Keratinocyte (primary cell): ENCODE results near the gene KCNJ1. TPM values are rescaled to one million over a fixed set of nuclear protein-coding genes. Genes with fewer than 3 reads are reported as not detected.

Experiments used
- DNase-seq: peaks from one replicate; pipeline ENCODE4 v3.0.0-alpha.2; 2011; ENCODE audit warnings: low read depth, missing footprints, low spot score
- FAIRE-seq: peaks from 2 replicates; lab custom pipeline; 2011; peaks lifted over from hg19 to GRCh38; lab: Jason Lieb, UNC
- H2AFZ ChIP-seq: 2 replicates; pipeline ENCODE4 v1.6.0; 2012; ENCODE audit warnings: low read length, control low read depth, inconsistent platforms; ENCODE audit not compliant: control insufficient read depth
- H3K27ac ChIP-seq: 2 replicates; pipeline ENCODE4 v1.5.1; 2011; ENCODE audit warnings: low read length; ENCODE audit not compliant: control insufficient read depth, insufficient read depth
- H3K27me3 ChIP-seq: 3 replicates; pipeline ENCODE4 v1.6.0; 2011; ENCODE audit warnings: low read length; ENCODE audit not compliant: control insufficient read depth, insufficient read depth; ENCODE audit errors: extremely low read depth
- H3K36me3 ChIP-seq, 2 experiments: 2 replicates in 1 of 2; 3 replicates in 1 of 2; pipeline ENCODE4 v1.5.1; 2011; ENCODE audit warnings: low read length in 2 of 2, mild to moderate bottlenecking in 1 of 2; ENCODE audit not compliant: control insufficient read depth in 2 of 2, insufficient read depth in 2 of 2; ENCODE audit errors: extremely low read depth in 1 of 2
- H3K4me1 ChIP-seq: 3 replicates; pipeline ENCODE4 v1.5.1; 2011; ENCODE audit warnings: low read length; ENCODE audit not compliant: control insufficient read depth, insufficient read depth; ENCODE audit errors: extremely low read depth
- H3K4me2 ChIP-seq: 3 replicates; pipeline ENCODE4 v1.6.0; 2011; ENCODE audit warnings: low read depth, low read length; ENCODE audit not compliant: control insufficient read depth, insufficient read depth; ENCODE audit errors: extremely low read depth
- H3K4me3 ChIP-seq, 3 experiments: fragments of 200-600 bp in 1 of 3; sonication (generic) in 1 of 3; 2 replicates in 2 of 3; 3 replicates in 1 of 3; pipeline ENCODE4 v1.5.1; 2011 to 2016; ENCODE audit warnings: low read length in 3 of 3, mild to moderate bottlenecking in 3 of 3, control low read depth in 2 of 3, inconsistent platforms in 1 of 3, low read depth in 1 of 3, mixed read lengths in 1 of 3, mixed run types in 1 of 3, moderate library complexity in 1 of 3; ENCODE audit not compliant: control insufficient read depth in 2 of 3, insufficient read depth in 2 of 3; ENCODE audit errors: extremely low read depth in 1 of 3
- H3K79me2 ChIP-seq: 2 replicates; pipeline ENCODE4 v1.6.0; 2012; ENCODE audit warnings: low read length; ENCODE audit not compliant: control insufficient read depth, insufficient read depth
- H3K9ac ChIP-seq: 3 replicates; pipeline ENCODE4 v1.6.0; 2011; ENCODE audit warnings: low read length; ENCODE audit not compliant: control insufficient read depth, insufficient read depth; ENCODE audit errors: extremely low read depth
- H3K9me1 ChIP-seq: 3 replicates; pipeline ENCODE4 v1.6.0; 2011; ENCODE audit warnings: low read length; ENCODE audit not compliant: control insufficient read depth, insufficient read depth; ENCODE audit errors: extremely low read depth
- H3K9me3 ChIP-seq: 2 replicates; pipeline ENCODE4 v1.5.1; 2012; ENCODE audit warnings: low read depth, low read length; ENCODE audit not compliant: control insufficient read depth
- H4K20me1 ChIP-seq: 3 replicates; pipeline ENCODE4 v1.6.0; 2011; ENCODE audit warnings: low read length; ENCODE audit not compliant: control insufficient read depth, insufficient read depth; ENCODE audit errors: extremely low read depth
- EZH2 ChIP-seq: IDR thresholded peaks from one replicate; pipeline ENCODE4 v1.6.1; 2012; ENCODE audit warnings: inconsistent platforms, mild to moderate bottlenecking, low read length, moderate library complexity
- dilution Hi-C: fragments of 300-500 bp; cut with MboI; formaldehyde crosslinking; loops from one replicate; pipeline ENCODE4 v1.7.0; 2020; ENCODE audit warnings: low sequenced_read_pairs; ENCODE audit not compliant: extremely low pct_ligation_motif_present
- polyA plus RNA-seq, 5 experiments: library from polyadenylated mRNA; depleted of rRNA in 3 of 5; stranded (reverse) in 3 of 5; stranded (forward) in 1 of 5; unstranded in 1 of 5; fragments of >200 nt; gene quantifications; 1 replicate in 1 of 5; 2 replicates in 3 of 5; 3 replicates in 1 of 5; pipeline versions ENCODE4 v1.2.1 to v1.2.3, GENCODE V29; 2011 to 2012; ENCODE audit warnings: missing spikeins in 2 of 5, low read depth in 1 of 5, low replicate concordance in 1 of 5
- TF ChIP-seq, protein P1 (sequence below), 3 experiments: IDR thresholded peaks in 1 of 3; conservative IDR thresholded peaks in 1 of 3; optimal IDR thresholded peaks in 1 of 3; 2 replicates in 2 of 3; 3 replicates in 1 of 3; pipeline versions ENCODE3 to v1.5.1; 2011; ENCODE audit warnings: low read length in 3 of 3, mild to moderate bottlenecking in 3 of 3, moderate library complexity in 2 of 3, control low read depth in 1 of 3, inconsistent platforms in 1 of 3; ENCODE audit not compliant: insufficient read depth in 2 of 3; ENCODE audit errors: extremely low read depth in 1 of 3

Gene KCNJ1
- polyA plus RNA-seq, 1 donor (not counting 4 experiments of a cell fraction or from before 2014, with no cell fraction given), result 0.12 TPM

DNA sequence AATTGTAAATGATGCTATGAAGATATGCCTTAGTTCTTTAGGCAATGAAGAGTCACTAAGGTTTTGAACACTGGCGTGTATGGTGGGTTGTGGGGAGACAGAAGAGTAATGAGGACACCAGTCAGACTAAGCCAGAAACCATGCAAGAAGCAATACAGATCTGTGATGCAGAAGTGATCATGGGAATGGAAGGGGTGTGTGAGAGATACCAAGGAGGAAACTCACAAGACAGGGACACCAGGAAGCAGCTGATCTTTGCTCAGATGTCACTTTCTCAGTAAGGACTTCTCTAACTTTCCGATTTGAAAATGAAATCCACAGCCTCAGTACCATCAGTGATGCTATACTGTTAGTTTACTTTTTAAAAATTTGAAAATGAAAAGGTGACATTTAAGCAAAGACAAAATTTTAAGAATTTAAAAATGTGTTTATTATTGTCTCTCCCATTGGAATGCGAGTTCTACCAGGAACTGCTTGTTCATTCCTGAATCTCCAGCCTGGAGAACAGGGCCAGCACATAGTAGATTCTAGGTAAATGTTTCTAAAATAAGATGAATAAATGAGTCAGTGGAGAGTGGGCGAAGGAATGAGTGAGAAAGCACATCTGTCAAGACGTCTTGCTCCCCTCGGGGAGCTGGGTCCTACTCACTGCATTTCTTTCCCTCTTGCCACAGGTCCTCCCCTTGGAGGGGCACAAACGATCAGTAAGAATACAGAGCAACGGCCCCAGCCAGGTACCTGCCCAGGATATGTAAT, 60.4 kb downstream of the KCNJ1 start:
- no peaks in the 10 kb centered on the region for H3K27me3 ChIP-seq
- H2AFZ ChIP-seq, result no peak overlapping the region
- H3K4me2 ChIP-seq, result no peak overlapping the region
- H4K20me1 ChIP-seq, result no peaks in the 10 kb centered on the region
- H3K4me1 ChIP-seq, result peaks cover 3% of the 10 kb centered on the region
- H3K27ac ChIP-seq, result no peak overlapping the region
- dilution Hi-C loops, result no loop called here
- H3K79me2 ChIP-seq, result no peaks in the 10 kb centered on the region
- H3K9me1 ChIP-seq, result no peaks in the 10 kb centered on the region
- no peak overlapping the region for H3K4me3 ChIP-seq
- DNase-seq, result no peak
- no peak for FAIRE-seq
- TF ChIP-seq, protein P1, sequence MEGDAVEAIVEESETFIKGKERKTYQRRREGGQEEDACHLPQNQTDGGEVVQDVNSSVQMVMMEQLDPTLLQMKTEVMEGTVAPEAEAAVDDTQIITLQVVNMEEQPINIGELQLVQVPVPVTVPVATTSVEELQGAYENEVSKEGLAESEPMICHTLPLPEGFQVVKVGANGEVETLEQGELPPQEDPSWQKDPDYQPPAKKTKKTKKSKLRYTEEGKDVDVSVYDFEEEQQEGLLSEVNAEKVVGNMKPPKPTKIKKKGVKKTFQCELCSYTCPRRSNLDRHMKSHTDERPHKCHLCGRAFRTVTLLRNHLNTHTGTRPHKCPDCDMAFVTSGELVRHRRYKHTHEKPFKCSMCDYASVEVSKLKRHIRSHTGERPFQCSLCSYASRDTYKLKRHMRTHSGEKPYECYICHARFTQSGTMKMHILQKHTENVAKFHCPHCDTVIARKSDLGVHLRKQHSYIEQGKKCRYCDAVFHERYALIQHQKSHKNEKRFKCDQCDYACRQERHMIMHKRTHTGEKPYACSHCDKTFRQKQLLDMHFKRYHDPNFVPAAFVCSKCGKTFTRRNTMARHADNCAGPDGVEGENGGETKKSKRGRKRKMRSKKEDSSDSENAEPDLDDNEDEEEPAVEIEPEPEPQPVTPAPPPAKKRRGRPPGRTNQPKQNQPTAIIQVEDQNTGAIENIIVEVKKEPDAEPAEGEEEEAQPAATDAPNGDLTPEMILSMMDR (optimal IDR thresholded peaks at IDR 0.05 in 1 of 3, IDR thresholded peaks at IDR 0.05 in 1 of 3, conservative IDR thresholded peaks at IDR 0.05 in 1 of 3; ENCODE audit: extremely low read depth in 1 of 3, insufficient read depth in 2 of 3, low read length in 3 of 3), result no peak
- no peak for TF ChIP-seq EZH2
- no peaks in the 10 kb centered on the region for H3K9me3 ChIP-seq
- H3K36me3 ChIP-seq, result no peaks in the 10 kb centered on the region
- H3K9ac ChIP-seq, result no peak overlapping the region

DNA sequence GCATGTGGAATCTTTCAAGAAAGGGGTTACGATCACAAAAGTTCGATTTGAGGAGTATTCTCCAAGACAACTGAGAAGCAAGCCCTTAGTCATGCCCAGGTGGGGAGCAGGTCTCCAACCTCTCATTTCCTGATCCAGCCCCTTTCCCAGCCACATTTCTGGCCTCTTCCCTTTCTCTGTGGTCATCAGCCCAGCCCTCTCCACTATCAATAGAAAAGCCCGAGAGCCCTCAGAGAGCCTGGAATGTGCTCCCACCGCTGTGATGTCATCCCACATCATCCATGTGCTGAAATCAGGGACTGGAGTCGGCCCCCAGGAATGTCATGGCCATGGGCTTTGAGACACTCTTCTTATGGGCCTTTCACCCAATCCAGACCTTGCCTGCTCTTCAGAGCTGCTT, 62.6 kb downstream of the KCNJ1 start:
- Histone ChIP-seq H3K27ac (no peak overlapping the region), H3K9me3 (no peaks in the 10 kb centered on the region), H4K20me1 (no peaks in the 10 kb centered on the region), H3K36me3 (no peaks in the 10 kb centered on the region), H3K9ac (no peak overlapping the region), H2AFZ (no peak overlapping the region), H3K9me1 (no peaks in the 10 kb centered on the region), H3K27me3 (peaks cover 3% of the 10 kb centered on the region), H3K79me2 (no peaks in the 10 kb centered on the region), H3K4me3 (no peak overlapping the region), H3K4me2 (no peak overlapping the region), H3K4me1 (peaks cover 3% of the 10 kb centered on the region)
- no peak for DNase-seq
- dilution Hi-C loops, result no loop called here
- TF ChIP-seq, protein P1 (optimal IDR thresholded peaks at IDR 0.05 in 1 of 3, IDR thresholded peaks at IDR 0.05 in 1 of 3, conservative IDR thresholded peaks at IDR 0.05 in 1 of 3; ENCODE audit: extremely low read depth in 1 of 3, insufficient read depth in 2 of 3, low read length in 3 of 3), result no peak
- TF ChIP-seq EZH2, result no peak
- no peak for FAIRE-seq
